NCI-H2029 treated with DMSO at 0.1 percent for 48 hours (cell line): ENCODE measurements around the gene RPS2.
A peak's percentile ranks its signal among the peaks of the same experiment; 100 is the strongest.

Source experiments
- DNase-seq: peaks from one replicate; lab custom pipeline; 2025; lab: John Stamatoyannopoulos, UW

The RPS2 gene

GRCh38 chr16:1981398-1981836 is 16.8 kb upstream of the RPS2 start, which contains the start of gene NOXO1:
TSS of gene NOXO1 (minus strand) at chr16:1981469. CDS start at chr16:1981179, 290 bp downstream.
- no peak for DNase-seq

DNA sequence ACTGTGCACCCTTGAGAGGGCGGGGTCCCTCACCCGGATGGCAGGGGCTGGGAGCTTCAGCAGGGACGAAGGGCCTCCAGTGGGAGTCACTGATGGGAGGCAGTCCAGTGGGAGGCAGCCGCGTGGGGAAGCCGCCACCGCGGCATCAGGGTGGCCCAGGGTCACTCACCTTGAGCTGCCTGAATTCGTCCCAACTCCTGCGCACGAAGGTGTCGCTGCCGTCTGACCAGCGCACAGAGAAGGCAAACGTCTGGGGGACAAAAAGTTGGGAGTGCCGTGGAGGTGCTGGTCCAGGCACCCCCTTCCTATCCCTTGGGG is 16.1 kb upstream of the RPS2 start:
- DNase-seq: no peak

DNA sequence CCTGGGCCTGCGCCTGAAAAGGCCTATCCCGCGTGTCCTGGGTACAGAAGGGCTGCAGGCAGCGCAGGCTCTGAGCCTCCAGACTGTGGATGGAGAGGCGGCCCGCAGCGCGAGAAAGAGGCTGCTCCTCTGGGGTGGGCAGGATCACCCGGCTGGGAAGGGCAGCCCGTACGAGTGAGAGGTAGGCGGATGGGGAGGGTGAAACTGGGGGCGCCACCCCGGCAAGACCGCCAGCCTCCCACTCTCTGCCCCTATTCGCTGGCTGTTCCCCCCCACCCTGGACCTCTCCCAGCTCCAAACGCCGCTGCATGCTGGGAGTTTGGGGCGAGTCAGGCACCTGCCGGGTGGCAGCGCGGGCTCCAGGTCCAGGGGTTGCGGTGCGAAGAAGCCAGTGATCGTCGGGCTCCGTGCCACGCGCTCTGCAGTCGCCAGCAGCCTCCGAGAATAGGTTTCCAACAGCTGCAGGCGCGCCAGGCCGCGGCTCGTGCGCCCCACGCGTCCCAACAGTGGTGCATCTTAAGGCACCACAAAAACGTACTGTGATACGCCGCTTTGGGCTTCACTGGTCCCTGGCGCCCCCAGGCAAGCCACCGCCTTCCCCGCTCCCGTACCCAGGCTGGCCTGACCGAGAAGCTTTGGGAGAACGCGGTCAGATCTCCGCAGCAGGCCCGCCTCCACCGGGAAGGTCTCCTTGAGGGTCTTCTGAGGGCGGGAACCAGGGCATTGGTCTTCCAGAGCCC is 15.6 kb upstream of the RPS2 start:
- no peak for DNase-seq

- no peak for DNase-seq
Measured at GRCh38 chr16:1979271-1980029, 14.8 kb upstream of the RPS2 start.

DNA sequence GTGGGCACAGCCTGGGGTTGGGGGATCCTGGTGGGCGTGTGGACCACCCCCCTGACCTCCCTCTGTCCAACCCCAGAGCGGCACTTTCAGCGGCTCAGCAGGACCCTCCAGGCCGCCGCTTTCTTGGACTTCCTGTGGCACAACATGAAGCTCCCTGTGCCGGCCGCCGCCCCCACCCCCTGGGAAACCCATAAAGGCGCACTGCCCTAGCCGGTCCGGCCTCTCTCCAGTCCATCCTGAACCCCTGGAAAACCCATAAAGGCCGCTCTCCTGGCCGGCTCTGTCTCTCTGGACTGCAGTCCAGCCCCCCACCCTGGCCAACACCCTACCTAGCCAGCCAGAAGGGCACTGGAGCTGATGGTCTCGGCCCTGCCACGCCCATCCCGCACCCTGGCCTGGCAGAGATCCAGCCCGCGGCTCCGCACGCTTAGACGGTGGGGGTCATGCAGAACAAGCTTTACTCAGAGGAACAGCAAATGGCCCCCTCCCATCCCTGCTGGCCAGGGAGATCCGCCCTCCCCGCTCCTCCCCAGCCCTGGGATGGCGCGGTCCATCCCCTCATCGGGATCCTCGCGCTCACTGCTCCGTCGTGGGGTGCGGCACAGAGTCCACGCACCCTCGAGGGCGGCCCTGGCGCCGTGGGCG is 14.0 kb upstream of the RPS2 start:
- no peak for DNase-seq

GRCh38 chr16:1977875-1978268 is 13.2 kb upstream of the RPS2 start:
- DNase-seq: no peak

GRCh38 chr16:1976951-1977874 is 12.6 kb upstream of the RPS2 start:
- no peak for DNase-seq

GRCh38 chr16:1976216-1976520 is 11.5 kb upstream of the RPS2 start:
- DNase-seq: no peak

DNA sequence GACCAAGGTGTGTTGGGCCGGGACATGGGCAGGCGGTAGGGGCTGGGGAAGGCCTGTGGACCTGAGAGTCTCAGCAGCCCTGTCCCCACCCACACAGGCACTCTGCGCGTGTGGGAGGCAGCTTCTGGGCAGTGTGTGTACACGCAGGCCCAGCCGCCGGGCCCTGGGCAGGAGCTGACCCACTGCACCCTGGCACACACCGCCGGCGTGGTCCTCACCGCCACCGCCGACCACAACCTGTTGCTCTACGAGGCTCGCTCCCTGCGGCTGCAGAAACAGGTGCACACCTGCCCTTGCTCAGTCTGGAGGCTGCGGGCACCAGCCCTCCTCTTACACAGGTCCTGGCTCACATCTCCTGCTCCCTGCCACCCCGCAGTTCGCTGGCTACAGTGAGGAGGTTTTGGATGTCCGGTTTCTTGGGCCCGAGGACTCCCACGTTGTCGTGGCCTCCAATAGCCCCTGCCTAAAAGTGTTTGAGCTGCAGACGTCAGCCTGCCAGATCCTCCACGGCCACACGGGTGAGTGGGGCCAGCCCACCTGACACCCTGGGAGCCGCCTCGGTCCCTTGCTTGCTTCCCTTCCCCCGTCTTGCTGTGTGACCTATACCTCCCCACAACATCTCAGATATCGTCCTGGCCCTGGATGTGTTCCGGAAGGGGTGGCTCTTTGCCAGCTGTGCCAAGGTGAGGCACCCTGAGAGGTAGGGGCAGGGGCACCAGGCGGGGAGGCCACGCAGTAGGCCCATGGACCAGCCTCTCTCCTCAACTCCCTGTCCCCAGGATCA is 11.0 kb upstream of the RPS2 start:
- no peak for DNase-seq

DNA sequence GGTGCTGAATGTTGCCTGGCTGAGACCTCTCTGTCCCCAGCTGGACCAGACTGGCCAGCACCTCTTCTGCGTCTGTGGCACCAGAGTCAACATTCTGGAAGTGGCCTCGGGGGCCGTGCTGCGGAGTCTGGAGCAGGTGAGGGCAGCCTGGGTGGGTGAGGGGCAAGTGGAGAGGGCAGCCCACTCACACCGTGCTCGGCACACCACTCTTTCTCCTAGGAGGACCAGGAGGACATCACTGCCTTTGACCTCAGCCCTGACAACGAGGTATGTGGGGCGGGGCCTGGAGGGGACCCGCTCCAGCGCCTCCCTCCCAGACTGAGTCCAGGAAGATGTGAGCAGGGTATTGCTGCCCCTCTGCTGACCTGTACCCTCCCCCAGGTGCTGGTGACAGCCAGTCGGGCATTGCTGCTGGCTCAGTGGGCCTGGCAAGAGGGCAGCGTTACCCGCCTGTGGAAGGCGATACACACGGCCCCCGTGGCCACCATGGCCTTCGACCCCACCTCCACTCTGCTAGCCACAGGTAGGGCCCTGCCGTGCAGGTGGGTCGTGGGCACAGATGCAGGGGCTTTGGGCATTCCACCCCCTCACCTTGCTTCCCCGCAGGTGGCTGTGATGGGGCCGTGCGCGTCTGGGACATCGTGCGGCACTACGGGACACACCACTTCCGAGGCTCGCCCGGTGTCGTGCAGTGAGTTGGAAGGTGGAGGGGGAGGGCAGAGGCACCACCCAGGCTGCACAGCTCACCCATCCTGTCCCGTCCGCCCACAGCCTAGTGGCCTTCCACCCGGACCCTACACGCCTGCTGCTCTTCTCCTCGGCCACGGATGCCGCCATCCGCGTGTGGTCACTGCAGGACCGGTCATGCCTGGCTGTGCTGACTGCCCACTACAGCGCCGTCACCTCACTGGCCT is 9.8 kb upstream of the RPS2 start:
- DNase-seq: no peak

- no peak for DNase-seq
Measured at GRCh38 chr16:1973461-1974156, 9.0 kb upstream of the RPS2 start.

- no peak for DNase-seq
Measured at GRCh38 chr16:1972490-1972877, 7.9 kb upstream of the RPS2 start.

DNA sequence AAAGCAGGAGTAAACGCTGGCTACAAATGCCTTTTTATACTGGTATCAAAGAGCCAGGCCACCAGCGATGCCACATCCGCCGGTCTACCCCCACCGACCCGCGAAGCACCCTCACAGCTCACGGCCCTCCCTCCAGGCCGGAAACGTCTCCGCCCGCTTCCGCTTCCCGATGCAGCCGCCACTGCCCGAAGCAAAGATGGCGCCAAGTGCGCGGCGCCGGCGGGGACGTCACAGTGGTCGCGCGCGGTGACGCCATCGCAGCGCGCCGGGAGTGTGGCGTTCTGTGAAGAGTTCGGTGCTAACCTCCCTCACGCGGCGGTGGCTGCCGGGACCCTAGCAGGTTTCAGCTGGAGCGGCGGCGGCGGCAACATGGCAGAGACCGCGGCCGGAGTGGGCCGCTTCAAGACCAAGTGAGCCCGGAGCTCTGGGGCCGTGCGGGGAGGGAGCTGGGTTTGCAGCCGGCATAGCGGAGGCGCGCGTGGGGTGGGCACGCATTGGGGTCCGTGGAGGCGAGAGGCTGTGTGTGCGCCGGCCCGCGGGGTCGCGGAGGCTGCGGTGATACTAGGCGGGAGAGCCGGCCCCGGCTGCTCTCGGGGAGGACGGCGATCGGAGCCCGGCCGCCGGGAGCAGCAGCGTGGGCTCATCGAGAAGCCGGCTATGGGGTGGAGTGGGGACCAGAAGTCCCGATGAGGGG is 7.3 kb upstream of the RPS2 start, which contains the start of gene TBL3:
Gene TBL3 (plus strand): TSS at position 258 of the 694 bp plus-strand sequence. CDS start 112 bp downstream, at position 370.
- DNase-seq: peak; percentile 60

GRCh38 chr16:1968146-1968953 is 3.7 kb upstream of the RPS2 start:
- DNase-seq: no peak

DNA sequence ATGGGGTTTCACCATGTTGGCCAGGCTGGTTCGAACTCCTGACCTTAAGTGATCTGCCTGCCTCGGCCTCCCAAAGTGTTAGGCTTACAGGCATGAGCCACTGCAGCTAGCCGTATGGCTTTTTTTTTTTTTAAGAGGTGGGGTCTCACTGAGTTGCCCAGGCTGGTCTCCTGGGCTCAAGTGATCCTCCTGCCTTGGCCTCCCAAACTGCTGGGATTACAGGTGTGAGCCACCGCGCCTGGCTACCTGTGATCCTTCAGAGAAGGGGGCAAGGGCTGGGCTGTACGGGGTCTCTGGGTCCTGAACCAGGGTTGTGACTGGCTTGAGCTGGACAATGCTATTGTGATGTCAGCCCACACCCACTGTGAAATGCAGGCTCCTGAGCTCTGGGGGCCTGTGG is 1.8 kb upstream of the RPS2 start, which contains the start of gene RNF151:
Gene RNF151 (plus strand): TSS at position 397 of the 400 bp plus-strand sequence. CDS start 26 bp downstream, outside the sequence.
- DNase-seq: no peak

- no peak for DNase-seq
Measured at GRCh38 chr16:1965396-1966001, 873 bp upstream of the RPS2 start.

DNA sequence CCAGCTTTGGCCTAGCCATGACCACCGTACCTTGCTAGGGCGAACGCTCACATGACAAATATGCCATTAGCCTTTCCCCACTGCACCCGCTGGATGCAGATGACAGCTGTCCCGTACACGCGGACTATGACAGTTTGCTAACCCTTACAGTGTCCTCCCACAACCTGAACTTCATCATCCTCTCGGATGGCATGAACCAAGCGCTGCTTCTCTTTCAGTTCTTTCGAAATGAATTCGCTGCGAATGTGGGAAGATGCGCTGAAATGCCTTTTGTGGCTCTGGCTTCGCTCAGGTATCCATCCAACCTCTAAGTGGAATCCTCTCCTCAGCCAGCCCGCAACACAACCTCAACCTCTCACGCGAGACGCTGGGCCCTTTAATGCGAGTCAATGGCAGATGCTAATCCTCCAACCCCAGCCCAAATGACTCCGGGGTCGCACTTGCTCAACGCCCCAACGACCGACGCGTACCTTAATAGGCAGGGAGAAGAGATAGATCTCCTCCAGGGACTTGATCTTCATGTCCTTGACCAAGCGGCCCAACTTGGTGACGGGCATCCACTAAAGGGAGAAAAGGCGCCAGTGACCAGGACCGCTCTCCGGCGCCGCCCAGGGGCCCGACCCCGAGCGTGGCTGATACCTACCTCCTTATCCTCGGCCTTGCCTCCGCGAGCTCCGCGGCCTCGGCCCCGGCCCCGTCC is 670 bp downstream of the RPS2 start:
- no peak for DNase-seq
